Gastroesophageal sphincter (tissue), 4 donors: ENCODE measurements around the gene TAPT1. TPM values are rescaled to one million over a fixed set of nuclear protein-coding genes. Genes with fewer than 3 reads are reported as not detected.

Source experiments
- ATAC-seq: fragments of 150-250 bp; one replicate; pipeline ENCODE4 v1.9.1; 2016; ENCODE audit warnings: mild to moderate bottlenecking, moderate library complexity
- H3K27ac ChIP-seq, 4 donors: fragments of 200-600 bp; sonication (generic) in 3 of 4; 1 replicate in 3 of 4; 2 replicates in 1 of 4; pipeline ENCODE4 v1.5.1; 2016 to 2019
- H3K27me3 ChIP-seq: fragments of 200-600 bp; sonication (generic); one replicate; pipeline ENCODE4 v1.5.1; 2019
- H3K36me3 ChIP-seq, 2 donors: fragments of 200-600 bp; sonication (generic); one replicate each; pipeline ENCODE4 v1.5.1; 2019; ENCODE audit warnings: control low read depth in 1 of 2
- H3K4me1 ChIP-seq, 3 donors: fragments of 200-600 bp; sonication (generic); 1 replicate in 2 of 3; 2 replicates in 1 of 3; pipeline ENCODE4 v1.5.1; 2016 to 2019; ENCODE audit warnings: control low read depth in 2 of 3
- H3K4me3 ChIP-seq, 2 donors: fragments of 200-600 bp; sonication (generic); one replicate each; pipeline ENCODE4 v1.5.1; 2019; ENCODE audit warnings: mild to moderate bottlenecking in 1 of 2, moderate library complexity in 1 of 2
- H3K9me3 ChIP-seq, 3 donors: fragments of 200-600 bp; sonication (generic); one replicate each; pipeline ENCODE4 v1.5.1; 2017 to 2019; ENCODE audit warnings: control low read depth in 2 of 3
- CTCF ChIP-seq, 4 experiments: fragments of 200-600 bp in 2 of 4; fragments of 450-650 bp in 2 of 4; sonication (generic) in 1 of 4; IDR thresholded peaks; one replicate each; pipeline ENCODE4 v1.5.1; 2017 to 2019; ENCODE audit warnings: antibody characterized with exemption in 4 of 4, mild to moderate bottlenecking in 2 of 4, moderate library complexity in 2 of 4
- EP300 ChIP-seq: sonication (generic); formaldehyde crosslinking; IDR thresholded peaks from one replicate; pipeline ENCODE4 v1.6.1; 2017; ENCODE audit warnings: antibody characterized with exemption, mild to moderate bottlenecking
- POLR2A ChIP-seq, 2 donors: fragments of 450-650 bp; IDR thresholded peaks; one replicate each; pipeline ENCODE4 v1.6.1; 2017; ENCODE audit warnings: antibody characterized with exemption in 2 of 2, mild to moderate bottlenecking in 2 of 2, moderate library complexity in 1 of 2
- POLR2AphosphoS5 ChIP-seq: sonication (generic); formaldehyde crosslinking; IDR thresholded peaks from one replicate; pipeline ENCODE4 v1.6.1; 2017; ENCODE audit warnings: antibody characterized with exemption
- WGBS, 2 donors: methylation state at CpG; one replicate each; pipeline ENCODE4 v1.1.5; 2018; ENCODE audit warnings: low coverage in 1 of 2; 5-methylcytosine and 5-hydroxymethylcytosine counted together
- total RNA-seq, 4 donors: library from RNA; depleted of rRNA; stranded (reverse); fragments of >200 nt; gene quantifications; one replicate each; pipeline ENCODE4 v1.1.0, GENCODE V29; 2016

TAPT1 gene
- total RNA-seq, 4 donors from 2014 or later, result 29.9 to 40.4 (median 35.9) TPM

- no peaks in the 10 kb centered on the region for H3K27me3 ChIP-seq
- no peak overlapping the region for H3K4me3 ChIP-seq
- no peaks in the 10 kb centered on the region for H3K36me3 ChIP-seq
- TF ChIP-seq POLR2AphosphoS5 (no peak), POLR2A (IDR thresholded peaks at IDR 0.05) (no peak), EP300 (no peak), CTCF (IDR thresholded peaks at IDR 0.05) (no peak)
- peaks cover 0 to 24% (median 0%) of the 10 kb centered on the region in 3 donors for H3K9me3 ChIP-seq
- no peaks in the 10 kb centered on the region for H3K4me1 ChIP-seq
- ATAC-seq, result no peak
- no peak overlapping the region for H3K27ac ChIP-seq
Observed at GRCh38 chr4:16140879-16141249, 85.4 kb downstream of the TAPT1 start.

GRCh38 chr4:16140231-16140878 lies 85.9 kb downstream of the TAPT1 start:
- no peak overlapping the region for H3K27ac ChIP-seq
- TF ChIP-seq POLR2AphosphoS5 (no peak), POLR2A (IDR thresholded peaks at IDR 0.05) (no peak), CTCF (IDR thresholded peaks at IDR 0.05) (no peak), EP300 (no peak)
- no peaks in the 10 kb centered on the region for H3K27me3 ChIP-seq
- H3K9me3 ChIP-seq, result peaks cover 0 to 24% (median 0%) of the 10 kb centered on the region in 3 donors
- no peaks in the 10 kb centered on the region for H3K36me3 ChIP-seq
- H3K4me3 ChIP-seq, result no peak overlapping the region
- WGBS, 2 donors, result 85 to 100% methylated on average over 1 to 3 of the region's 4 CpGs
- H3K4me1 ChIP-seq, result no peaks in the 10 kb centered on the region
- no peak for ATAC-seq

- TF ChIP-seq POLR2A (IDR thresholded peaks at IDR 0.05) (no peak), EP300 (no peak), POLR2AphosphoS5 (no peak), CTCF (IDR thresholded peaks at IDR 0.05) (no peak)
Observed at GRCh38 chr4:16139066-16139945, 87.0 kb downstream of the TAPT1 start.

GRCh38 chr4:16136827-16137226 lies 89.4 kb downstream of the TAPT1 start:
- no peak for TF ChIP-seq EP300
- ATAC-seq, result no peak
- Histone ChIP-seq H3K4me3 (no peak overlapping the region), H3K4me1 (no peaks in the 10 kb centered on the region), H3K27me3 (no peaks in the 10 kb centered on the region), H3K9me3 (peaks cover 0 to 13% (median 0%) of the 10 kb centered on the region in 3 donors), H3K36me3 (no peaks in the 10 kb centered on the region), H3K27ac (no peak overlapping the region)
- 82 to 100% methylated on average over 2 to 3 of the region's 5 CpGs for WGBS, 2 donors

More at GRCh38 chr4:16139066-16139945, 87.0 kb downstream of the TAPT1 start:
- no peak for ATAC-seq
- no peak overlapping the region for H3K4me3 ChIP-seq
- no peaks in the 10 kb centered on the region for H3K4me1 ChIP-seq
- no peaks in the 10 kb centered on the region for H3K36me3 ChIP-seq
- 92 to 100% methylated on average over 1 to 5 of the region's 8 CpGs for WGBS, 2 donors
- peaks cover 0 to 13% (median 0%) of the 10 kb centered on the region in 3 donors for H3K9me3 ChIP-seq
- no peak overlapping the region for H3K27ac ChIP-seq
- H3K27me3 ChIP-seq, result no peaks in the 10 kb centered on the region

DNA sequence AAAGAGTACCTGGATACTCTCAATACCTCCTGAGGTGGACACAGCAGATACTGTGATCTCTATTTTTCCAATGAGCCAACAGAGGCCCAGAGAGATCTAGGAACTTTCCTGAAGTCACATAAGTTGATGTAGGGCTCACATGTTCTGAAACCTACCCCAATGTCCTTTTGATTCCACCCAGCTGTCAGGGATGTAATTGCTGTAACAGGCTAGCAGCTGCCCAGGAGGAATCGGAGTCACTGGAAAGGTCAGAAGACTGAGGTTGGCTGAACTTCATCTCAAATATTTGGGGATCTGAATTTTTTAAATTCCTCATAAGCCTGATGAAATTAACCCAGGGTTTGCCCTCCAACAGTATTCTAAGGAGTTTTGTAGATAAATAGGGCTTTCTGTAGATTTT lies 90.0 kb downstream of the TAPT1 start:
- Histone ChIP-seq H3K27ac (no peak overlapping the region), H3K36me3 (no peaks in the 10 kb centered on the region), H3K27me3 (no peaks in the 10 kb centered on the region), H3K4me1 (no peaks in the 10 kb centered on the region), H3K9me3 (peaks cover 0 to 10% (median 0%) of the 10 kb centered on the region in 3 donors), H3K4me3 (no peak overlapping the region)
- 25% methylated on average over 1 of the region's 1 CpG; no CpG with 5 or more reads in 1 of the 2 donors for WGBS, 2 donors
- ATAC-seq, result no peak
- TF ChIP-seq POLR2A (IDR thresholded peaks at IDR 0.05) (no peak), EP300 (no peak), CTCF (IDR thresholded peaks at IDR 0.05) (no peak), POLR2AphosphoS5 (no peak)
